ENCODE results near the gene ACOD1. TPM values are rescaled to one million over a fixed set of nuclear protein-coding genes. Genes with fewer than 3 reads are reported as not detected.

Gene ACOD1
- total and polyA plus RNA-seq, 4 donors = 0.08 TPM; not detected in 3

DNA sequence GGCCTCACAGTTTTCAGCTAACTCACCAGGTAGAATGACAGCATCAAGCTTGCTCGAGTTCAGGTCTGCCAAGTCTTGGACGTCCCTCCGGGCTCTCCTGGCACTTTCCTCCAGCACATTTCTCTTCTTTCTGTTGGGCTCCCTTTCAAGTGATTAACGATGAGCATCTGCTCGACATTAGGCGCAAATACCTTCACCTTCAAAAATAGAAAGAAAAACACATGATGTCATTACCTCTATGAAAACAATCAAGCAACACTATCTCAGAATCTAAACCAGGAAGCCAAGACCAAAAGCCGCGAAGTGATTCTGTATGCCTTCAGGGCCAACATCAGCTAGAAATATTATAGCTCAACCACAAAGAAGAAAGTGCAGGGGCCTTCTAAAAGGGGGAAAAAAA lies 28.2 kb downstream of the ACOD1 start:
- TF ChIP-seq YY1 (IDR thresholded peaks at IDR 0.05) (no peak), SP1 (IDR thresholded peaks at IDR 0.05) (no peak), JUND (IDR thresholded peaks at IDR 0.05) (no peak), GABPA (IDR thresholded peaks at IDR 0.05 in 1 of 2, conservative IDR thresholded peaks at IDR 0.05 in 1 of 2) (no peak), NR2F2 (IDR thresholded peaks at IDR 0.05) (no peak), HNF4G (IDR thresholded peaks at IDR 0.05) (no peak)
- TF ChIP-seq, protein P1, sequence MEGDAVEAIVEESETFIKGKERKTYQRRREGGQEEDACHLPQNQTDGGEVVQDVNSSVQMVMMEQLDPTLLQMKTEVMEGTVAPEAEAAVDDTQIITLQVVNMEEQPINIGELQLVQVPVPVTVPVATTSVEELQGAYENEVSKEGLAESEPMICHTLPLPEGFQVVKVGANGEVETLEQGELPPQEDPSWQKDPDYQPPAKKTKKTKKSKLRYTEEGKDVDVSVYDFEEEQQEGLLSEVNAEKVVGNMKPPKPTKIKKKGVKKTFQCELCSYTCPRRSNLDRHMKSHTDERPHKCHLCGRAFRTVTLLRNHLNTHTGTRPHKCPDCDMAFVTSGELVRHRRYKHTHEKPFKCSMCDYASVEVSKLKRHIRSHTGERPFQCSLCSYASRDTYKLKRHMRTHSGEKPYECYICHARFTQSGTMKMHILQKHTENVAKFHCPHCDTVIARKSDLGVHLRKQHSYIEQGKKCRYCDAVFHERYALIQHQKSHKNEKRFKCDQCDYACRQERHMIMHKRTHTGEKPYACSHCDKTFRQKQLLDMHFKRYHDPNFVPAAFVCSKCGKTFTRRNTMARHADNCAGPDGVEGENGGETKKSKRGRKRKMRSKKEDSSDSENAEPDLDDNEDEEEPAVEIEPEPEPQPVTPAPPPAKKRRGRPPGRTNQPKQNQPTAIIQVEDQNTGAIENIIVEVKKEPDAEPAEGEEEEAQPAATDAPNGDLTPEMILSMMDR (IDR thresholded peaks at IDR 0.05; ENCODE audit: low read depth, low read length, missing input control) = no peak
- H3K36me3 ChIP-seq (ENCODE audit: control insufficient read depth in 4 of 4, insufficient read depth in 3 of 4, low read depth in 1 of 4, low read length in 3 of 4) = no peaks in the 10 kb centered on the region
- no peaks in the 10 kb centered on the region for H3K9me3 ChIP-seq (ENCODE audit: control insufficient read depth in 4 of 4, low read length in 3 of 4)
- H3K4me1 ChIP-seq (ENCODE audit: control insufficient read depth in 4 of 4, insufficient read depth in 4 of 4, low read length in 3 of 4) = peaks cover 0 to 8% (median under 1%) of the 10 kb centered on the region in 4 donors
- 84% methylated on average over 8 of the region's 8 CpGs for WGBS
- H3K9ac ChIP-seq (ENCODE audit: low read depth in 1 of 2, low read length in 2 of 2) = no peak overlapping the region
- no peak overlapping the region for H3K4me3 ChIP-seq (ENCODE audit: low read depth in 1 of 3, low read length in 3 of 3)
- H3K27me3 ChIP-seq (ENCODE audit: control insufficient read depth in 4 of 4, insufficient read depth in 4 of 4, low read length in 3 of 4) = peaks cover 0 to 6% (median 0%) of the 10 kb centered on the region in 4 donors
- DNase-seq (ENCODE audit: low spot score) = no peak
- H3K27ac ChIP-seq (ENCODE audit: low read depth in 1 of 2, low read length in 2 of 2) = no peak overlapping the region

DNA sequence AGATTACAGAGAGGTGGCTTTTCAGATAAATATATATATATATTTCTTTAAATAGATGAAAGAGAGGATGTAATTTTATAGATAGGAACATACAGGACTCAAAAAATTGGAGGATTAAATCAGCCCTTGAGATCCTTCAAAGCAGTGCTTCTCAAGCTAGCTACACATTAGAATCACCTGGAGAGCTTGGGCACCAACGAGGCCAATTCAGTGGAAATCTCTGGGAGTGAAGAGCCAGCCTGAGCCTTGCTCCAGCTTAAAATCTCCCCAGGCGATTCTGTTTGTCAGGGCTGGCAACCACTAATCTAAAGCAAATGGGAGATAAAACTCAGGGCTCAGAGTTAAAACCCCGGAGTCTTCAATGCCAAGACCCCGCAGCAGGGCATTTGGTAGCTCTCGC lies 28.6 kb downstream of the ACOD1 start:
- Histone ChIP-seq H3K27me3 (ENCODE audit: control insufficient read depth in 4 of 4, insufficient read depth in 4 of 4, low read length in 3 of 4) (peaks cover 0 to 6% (median 0%) of the 10 kb centered on the region in 4 donors), H3K4me1 (ENCODE audit: control insufficient read depth in 4 of 4, insufficient read depth in 4 of 4, low read length in 3 of 4) (peaks cover 0 to 8% (median under 1%) of the 10 kb centered on the region in 4 donors), H3K9me3 (ENCODE audit: control insufficient read depth in 4 of 4, low read length in 3 of 4) (no peaks in the 10 kb centered on the region), H3K27ac (ENCODE audit: low read depth in 1 of 2, low read length in 2 of 2) (no peak overlapping the region), H3K4me3 (ENCODE audit: low read depth in 1 of 3, low read length in 3 of 3) (no peak overlapping the region), H3K36me3 (ENCODE audit: control insufficient read depth in 4 of 4, insufficient read depth in 3 of 4, low read depth in 1 of 4, low read length in 3 of 4) (no peaks in the 10 kb centered on the region), H3K9ac (ENCODE audit: low read depth in 1 of 2, low read length in 2 of 2) (no peak overlapping the region)
- no peak for TF ChIP-seq EGR1 (IDR thresholded peaks at IDR 0.05; ENCODE audit: low read depth in 2 of 2)
- TF ChIP-seq FOXA2 (IDR thresholded peaks at IDR 0.05) = no peak
- no peak for TF ChIP-seq RAD21 (IDR thresholded peaks at IDR 0.05)
- TF ChIP-seq FOXA1 (IDR thresholded peaks at IDR 0.05) = no peak
- TF ChIP-seq, protein P2, sequence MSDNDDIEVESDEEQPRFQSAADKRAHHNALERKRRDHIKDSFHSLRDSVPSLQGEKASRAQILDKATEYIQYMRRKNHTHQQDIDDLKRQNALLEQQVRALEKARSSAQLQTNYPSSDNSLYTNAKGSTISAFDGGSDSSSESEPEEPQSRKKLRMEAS (IDR thresholded peaks at IDR 0.05) = no peak
- no peak for TF ChIP-seq TAF1 (conservative IDR thresholded peaks at IDR 0.05)
- TF ChIP-seq, protein P3, sequence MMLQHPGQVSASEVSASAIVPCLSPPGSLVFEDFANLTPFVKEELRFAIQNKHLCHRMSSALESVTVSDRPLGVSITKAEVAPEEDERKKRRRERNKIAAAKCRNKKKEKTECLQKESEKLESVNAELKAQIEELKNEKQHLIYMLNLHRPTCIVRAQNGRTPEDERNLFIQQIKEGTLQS (IDR thresholded peaks at IDR 0.05) = no peak
- TF ChIP-seq JUND (IDR thresholded peaks at IDR 0.05) = no peak
- TF ChIP-seq, protein P1 (IDR thresholded peaks at IDR 0.05; ENCODE audit: low read depth, low read length, missing input control) = no peak
- TF ChIP-seq, protein P4, sequence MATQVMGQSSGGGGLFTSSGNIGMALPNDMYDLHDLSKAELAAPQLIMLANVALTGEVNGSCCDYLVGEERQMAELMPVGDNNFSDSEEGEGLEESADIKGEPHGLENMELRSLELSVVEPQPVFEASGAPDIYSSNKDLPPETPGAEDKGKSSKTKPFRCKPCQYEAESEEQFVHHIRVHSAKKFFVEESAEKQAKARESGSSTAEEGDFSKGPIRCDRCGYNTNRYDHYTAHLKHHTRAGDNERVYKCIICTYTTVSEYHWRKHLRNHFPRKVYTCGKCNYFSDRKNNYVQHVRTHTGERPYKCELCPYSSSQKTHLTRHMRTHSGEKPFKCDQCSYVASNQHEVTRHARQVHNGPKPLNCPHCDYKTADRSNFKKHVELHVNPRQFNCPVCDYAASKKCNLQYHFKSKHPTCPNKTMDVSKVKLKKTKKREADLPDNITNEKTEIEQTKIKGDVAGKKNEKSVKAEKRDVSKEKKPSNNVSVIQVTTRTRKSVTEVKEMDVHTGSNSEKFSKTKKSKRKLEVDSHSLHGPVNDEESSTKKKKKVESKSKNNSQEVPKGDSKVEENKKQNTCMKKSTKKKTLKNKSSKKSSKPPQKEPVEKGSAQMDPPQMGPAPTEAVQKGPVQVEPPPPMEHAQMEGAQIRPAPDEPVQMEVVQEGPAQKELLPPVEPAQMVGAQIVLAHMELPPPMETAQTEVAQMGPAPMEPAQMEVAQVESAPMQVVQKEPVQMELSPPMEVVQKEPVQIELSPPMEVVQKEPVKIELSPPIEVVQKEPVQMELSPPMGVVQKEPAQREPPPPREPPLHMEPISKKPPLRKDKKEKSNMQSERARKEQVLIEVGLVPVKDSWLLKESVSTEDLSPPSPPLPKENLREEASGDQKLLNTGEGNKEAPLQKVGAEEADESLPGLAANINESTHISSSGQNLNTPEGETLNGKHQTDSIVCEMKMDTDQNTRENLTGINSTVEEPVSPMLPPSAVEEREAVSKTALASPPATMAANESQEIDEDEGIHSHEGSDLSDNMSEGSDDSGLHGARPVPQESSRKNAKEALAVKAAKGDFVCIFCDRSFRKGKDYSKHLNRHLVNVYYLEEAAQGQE (IDR thresholded peaks at IDR 0.05) = no peak
- no peak for TF ChIP-seq NR2F2 (IDR thresholded peaks at IDR 0.05)
- TF ChIP-seq HNF4A (conservative IDR thresholded peaks at IDR 0.05) = no peak
- TF ChIP-seq SP1 (IDR thresholded peaks at IDR 0.05) = no peak
- TF ChIP-seq YY1 (IDR thresholded peaks at IDR 0.05) = no peak
- TF ChIP-seq, protein P5, sequence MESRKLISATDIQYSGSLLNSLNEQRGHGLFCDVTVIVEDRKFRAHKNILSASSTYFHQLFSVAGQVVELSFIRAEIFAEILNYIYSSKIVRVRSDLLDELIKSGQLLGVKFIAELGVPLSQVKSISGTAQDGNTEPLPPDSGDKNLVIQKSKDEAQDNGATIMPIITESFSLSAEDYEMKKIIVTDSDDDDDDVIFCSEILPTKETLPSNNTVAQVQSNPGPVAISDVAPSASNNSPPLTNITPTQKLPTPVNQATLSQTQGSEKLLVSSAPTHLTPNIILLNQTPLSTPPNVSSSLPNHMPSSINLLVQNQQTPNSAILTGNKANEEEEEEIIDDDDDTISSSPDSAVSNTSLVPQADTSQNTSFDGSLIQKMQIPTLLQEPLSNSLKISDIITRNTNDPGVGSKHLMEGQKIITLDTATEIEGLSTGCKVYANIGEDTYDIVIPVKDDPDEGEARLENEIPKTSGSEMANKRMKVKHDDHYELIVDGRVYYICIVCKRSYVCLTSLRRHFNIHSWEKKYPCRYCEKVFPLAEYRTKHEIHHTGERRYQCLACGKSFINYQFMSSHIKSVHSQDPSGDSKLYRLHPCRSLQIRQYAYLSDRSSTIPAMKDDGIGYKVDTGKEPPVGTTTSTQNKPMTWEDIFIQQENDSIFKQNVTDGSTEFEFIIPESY (IDR thresholded peaks at IDR 0.05) = no peak
- no peak for TF ChIP-seq HNF4G (IDR thresholded peaks at IDR 0.05)
- no peak for TF ChIP-seq RXRA (IDR thresholded peaks at IDR 0.05)
- TF ChIP-seq GABPA (IDR thresholded peaks at IDR 0.05 in 1 of 2, conservative IDR thresholded peaks at IDR 0.05 in 1 of 2) = no peak
- WGBS = 81% methylated on average over 5 of the region's 5 CpGs
- no peak for DNase-seq (ENCODE audit: low spot score)

All from liver (tissue), 9 donors.